Measurements from ENCODE around the gene PCDHA1.
A peak's percentile ranks its signal among the peaks of the same experiment; 100 is the strongest.
"Not testable (repeated sequence)": the region's sequence is repeated elsewhere in the genome, so short reads cannot be mapped to it uniquely, and the experiment has no call there.

Gene PCDHA1

GRCh38 chr5:140785905-140786686 is at the start of gene PCDHA1:
Gene PCDHA1, plus strand, starts transcription at chr5:140786140.
- peak; percentile 47 for DNase-seq
- in situ Hi-C loops (cut with MboI; ENCODE audit: low pct_unique_long_range_greater_than_20kb, low sequenced_read_pairs) = no loop called here

- DNase-seq = no peak
- in situ Hi-C loops (cut with MboI; ENCODE audit: low pct_unique_long_range_greater_than_20kb, low sequenced_read_pairs) = no loop called here
Observed at GRCh38 chr5:140737486-140737885, 48.5 kb upstream of the PCDHA1 start.

GRCh38 chr5:140741967-140742366 is 44.0 kb upstream of the PCDHA1 start:
- DNase-seq = no peak
- in situ Hi-C loops (cut with MboI; ENCODE audit: low pct_unique_long_range_greater_than_20kb, low sequenced_read_pairs) = no loop called here

- DNase-seq = no peak
- in situ Hi-C loops (cut with MboI; ENCODE audit: low pct_unique_long_range_greater_than_20kb, low sequenced_read_pairs) = no loop called here
Observed at GRCh38 chr5:140753561-140753960, 32.4 kb upstream of the PCDHA1 start.

- in situ Hi-C loops (cut with MboI; ENCODE audit: low pct_unique_long_range_greater_than_20kb, low sequenced_read_pairs) = no loop called here
- peak; percentile 15 for DNase-seq
Observed at GRCh38 chr5:140764177-140764973, 21.6 kb upstream of the PCDHA1 start.

- DNase-seq = no peak
- in situ Hi-C loops (cut with MboI; ENCODE audit: low pct_unique_long_range_greater_than_20kb, low sequenced_read_pairs) = no loop called here
Observed at GRCh38 chr5:140767444-140767843, 18.5 kb upstream of the PCDHA1 start.

- no peak for DNase-seq
- in situ Hi-C loops (cut with MboI; ENCODE audit: low pct_unique_long_range_greater_than_20kb, low sequenced_read_pairs) = no loop called here
Observed at GRCh38 chr5:140780512-140780911, 5.4 kb upstream of the PCDHA1 start.

- in situ Hi-C loops (cut with MboI; ENCODE audit: low pct_unique_long_range_greater_than_20kb, low sequenced_read_pairs); DNase-seq: not testable (repeated sequence)
Observed at GRCh38 chr5:140787422-140787821, 1.5 kb downstream of the PCDHA1 start.

GRCh38 chr5:140787849-140788504 is 2.0 kb downstream of the PCDHA1 start:
- in situ Hi-C loops (cut with MboI; ENCODE audit: low pct_unique_long_range_greater_than_20kb, low sequenced_read_pairs) = not testable (repeated sequence)

GRCh38 chr5:140791089-140791488 is 5.1 kb downstream of the PCDHA1 start:
- in situ Hi-C loops (cut with MboI; ENCODE audit: low pct_unique_long_range_greater_than_20kb, low sequenced_read_pairs) = no loop called here
- DNase-seq = no peak

More at GRCh38 chr5:140787849-140788504, 2.0 kb downstream of the PCDHA1 start:
- not testable (repeated sequence) for DNase-seq

- DNase-seq = peak; percentile 6
- in situ Hi-C loops (cut with MboI; ENCODE audit: low pct_unique_long_range_greater_than_20kb, low sequenced_read_pairs) = no loop called here
Observed at GRCh38 chr5:140794595-140795258, 8.8 kb downstream of the PCDHA1 start, which contains the start of gene PCDHA2. Gene PCDHA2, plus strand, starts transcription at chr5:140794852.

GRCh38 chr5:140795259-140795641 is 9.3 kb downstream of the PCDHA1 start:
- in situ Hi-C loops (cut with MboI; ENCODE audit: low pct_unique_long_range_greater_than_20kb, low sequenced_read_pairs) = no loop called here
- peak; percentile 23 for DNase-seq

GRCh38 chr5:140796072-140796717 is 10.3 kb downstream of the PCDHA1 start:
- in situ Hi-C loops (cut with MboI; ENCODE audit: low pct_unique_long_range_greater_than_20kb, low sequenced_read_pairs); DNase-seq: not testable (repeated sequence)

GRCh38 chr5:140796718-140797095 is 10.8 kb downstream of the PCDHA1 start:
- no peak for DNase-seq
- in situ Hi-C loops (cut with MboI; ENCODE audit: low pct_unique_long_range_greater_than_20kb, low sequenced_read_pairs) = no loop called here

GRCh38 chr5:140800816-140801493 is 15.0 kb downstream of the PCDHA1 start, which contains the start of gene PCDHA3:
Gene PCDHA3, plus strand, starts transcription at chr5:140801057.
- peak; percentile 75 for DNase-seq
- in situ Hi-C loops (cut with MboI; ENCODE audit: low pct_unique_long_range_greater_than_20kb, low sequenced_read_pairs) = no loop called here

- in situ Hi-C loops (cut with MboI; ENCODE audit: low pct_unique_long_range_greater_than_20kb, low sequenced_read_pairs) = no loop called here
- peak; percentile 65 for DNase-seq
Observed at GRCh38 chr5:140801494-140801841, 15.5 kb downstream of the PCDHA1 start.

- in situ Hi-C loops (cut with MboI; ENCODE audit: low pct_unique_long_range_greater_than_20kb, low sequenced_read_pairs); DNase-seq: not testable (repeated sequence)
Observed at GRCh38 chr5:140802381-140802780, 16.4 kb downstream of the PCDHA1 start.

- in situ Hi-C loops (cut with MboI; ENCODE audit: low pct_unique_long_range_greater_than_20kb, low sequenced_read_pairs) = no loop called here
- no peak for DNase-seq
Observed at GRCh38 chr5:140802781-140803271, 16.9 kb downstream of the PCDHA1 start.
